ENCODE data around the gene IARS2. TPM values are rescaled to one million over a fixed set of nuclear protein-coding genes. Genes with fewer than 3 reads are reported as not detected.

The IARS2 gene
- total RNA-seq, 1 experiment from 2014 or later = 106 TPM

GRCh38 chr1:220127076-220127475 lies 33.1 kb downstream of the IARS2 start:
- ATAC-seq = no peak
- no peak overlapping the region for H3K4me2 ChIP-seq (ENCODE audit: low read length)
- peaks cover 4% of the 10 kb centered on the region; the same call in 1 of the 2 replicates for H4K20me1 ChIP-seq (ENCODE audit: insufficient read depth)
- H3K9me2 ChIP-seq (ENCODE audit: insufficient read depth) = no peaks in the 10 kb centered on the region
- ChIA-PET CTCF (no interaction called here), POLR2A (no interaction called here), RAD21 (ENCODE audit: low non-redundant PET in 1 of 2, low total read pairs in 2 of 2, uncharacterized antibody in 2 of 2, unreplicated experiment in 2 of 2) (no interaction called here)
- BruUV-seq (replicated peaks) = no TSS peak
- no peaks in the 10 kb centered on the region for H3K27me3 ChIP-seq (ENCODE audit: insufficient read depth, low read length)
- no peak overlapping the region for H3K4me3 ChIP-seq (replicated peaks in 1 of 2; ENCODE audit: low read depth in 1 of 2, low read length in 2 of 2)
- H3K79me2 ChIP-seq (ENCODE audit: insufficient read depth, low read length) = peaks cover 20% of the 10 kb centered on the region; the same call in 1 of the 2 replicates
- intact Hi-C loops (cut with micrococcal nuclease) = loop anchor here (10.0 kb wide), 2 partner anchors 252 to 292 kb away; no protein-coding TSS in a partner anchor
- peaks cover 10 to 15% of the 10 kb centered on the region in 2 experiments; a peak in 3 of 4 replicates for H3K36me3 ChIP-seq (ENCODE audit: control insufficient read depth in 1 of 2, insufficient read depth in 2 of 2, low read length in 2 of 2)
- no peaks in the 10 kb centered on the region for H3K4me1 ChIP-seq (ENCODE audit: control insufficient read depth in 1 of 2, insufficient read depth in 2 of 2, low read length in 2 of 2)
- H2AFZ ChIP-seq (ENCODE audit: low read depth, low read length, poor library complexity, severe bottlenecking) = no peak overlapping the region
- no peaks in the 10 kb centered on the region for H3K9me3 ChIP-seq (ENCODE audit: control insufficient read depth in 1 of 2, insufficient read depth in 1 of 2, low read depth in 1 of 2, low read length in 2 of 2)
- TF ChIP-seq CTCF (IDR thresholded peaks at IDR 0.05 in 2 of 3, conservative IDR thresholded peaks at IDR 0.05 in 1 of 3; ENCODE audit: borderline replicate concordance in 1 of 3, insufficient read depth in 1 of 3, low read depth in 2 of 3, low read length in 2 of 3) (no peak), POLR2AphosphoS5 (IDR thresholded peaks at IDR 0.05; ENCODE audit: low read depth, low read length) (no peak), SRF (IDR thresholded peaks at IDR 0.05; ENCODE audit: low read depth) (no peak)
- H3K27ac ChIP-seq (ENCODE audit: low read depth, low read length) = no peak overlapping the region
- no peak for DNase-seq (ENCODE audit: low read depth, low spot score)
- H3K9ac ChIP-seq (ENCODE audit: low read length) = no peak overlapping the region

- ChIA-PET CTCF (no interaction called here), POLR2A (no interaction called here), RAD21 (ENCODE audit: low non-redundant PET in 1 of 2, low total read pairs in 2 of 2, uncharacterized antibody in 2 of 2, unreplicated experiment in 2 of 2) (no interaction called here)
- Histone ChIP-seq H3K4me3 (replicated peaks in 1 of 2; ENCODE audit: low read depth in 1 of 2, low read length in 2 of 2) (no peak overlapping the region), H4K20me1 (ENCODE audit: insufficient read depth) (peaks cover 4% of the 10 kb centered on the region; the same call in 1 of the 2 replicates), H3K9me2 (ENCODE audit: insufficient read depth) (no peaks in the 10 kb centered on the region), H3K9ac (ENCODE audit: low read length) (no peak overlapping the region), H3K79me2 (ENCODE audit: insufficient read depth, low read length) (peaks cover 15% of the 10 kb centered on the region; the same call in 1 of the 2 replicates), H3K27ac (ENCODE audit: low read depth, low read length) (no peak overlapping the region), H2AFZ (ENCODE audit: low read depth, low read length, poor library complexity, severe bottlenecking) (no peak overlapping the region), H3K36me3 (ENCODE audit: control insufficient read depth in 1 of 2, insufficient read depth in 2 of 2, low read length in 2 of 2) (peaks cover 15 to 18% of the 10 kb centered on the region in 2 experiments), H3K4me2 (ENCODE audit: low read length) (no peak overlapping the region), H3K27me3 (ENCODE audit: insufficient read depth, low read length) (no peaks in the 10 kb centered on the region), H3K4me1 (ENCODE audit: control insufficient read depth in 1 of 2, insufficient read depth in 2 of 2, low read length in 2 of 2) (no peaks in the 10 kb centered on the region), H3K9me3 (ENCODE audit: control insufficient read depth in 1 of 2, insufficient read depth in 1 of 2, low read depth in 1 of 2, low read length in 2 of 2) (no peaks in the 10 kb centered on the region)
- intact Hi-C loops (cut with micrococcal nuclease) = loop anchor here (10.0 kb wide), 2 partner anchors 255 to 295 kb away; no protein-coding TSS in a partner anchor
- TF ChIP-seq SRF (IDR thresholded peaks at IDR 0.05; ENCODE audit: low read depth) (no peak), ELF1 (IDR thresholded peaks at IDR 0.05; ENCODE audit: borderline replicate concordance, low read depth) (no peak), POLR2AphosphoS5 (IDR thresholded peaks at IDR 0.05; ENCODE audit: low read depth, low read length) (no peak), ATF3 (IDR thresholded peaks at IDR 0.05) (no peak), EZH2 (IDR thresholded peaks at IDR 0.05) (no peak)
- no peak for DNase-seq (ENCODE audit: low read depth, low spot score)
- no peak for ATAC-seq
- BruUV-seq (replicated peaks) = no TSS peak
Observed at GRCh38 chr1:220129479-220130210, 35.7 kb downstream of the IARS2 start.
